CD4-positive, alpha-beta T cell (primary cell): Measurements from ENCODE around the gene FCHO2. TPM values are rescaled to one million over a fixed set of nuclear protein-coding genes. Genes with fewer than 3 reads are reported as not detected.

ENCODE experiments used
- ATAC-seq: fragments of 200-7000 bp; cut with Tn5 transposase; one replicate; pipeline ENCODE4 v1.10.0; 2022; ENCODE audit warnings: mild to moderate bottlenecking; ENCODE audit not compliant: poor library complexity
- CTCF ChIA-PET: fragments of 350-600 bp; sonication (Branson Sonifier 250); formaldehyde crosslinking; loops from one replicate; lab custom pipeline; 2021; ENCODE audit warnings: antibody characterized with exemption, inconsistent platforms; lab: Charles Lee
- POLR2A ChIA-PET: fragments of 350-600 bp; sonication (Branson Sonifier 250); formaldehyde crosslinking; loops from one replicate; lab custom pipeline; 2021; ENCODE audit warnings: antibody characterized with exemption, inconsistent platforms; lab: Charles Lee
- DNase-seq, 14 experiments: peaks; one replicate each; pipeline ENCODE4 v3.0.0-alpha.2; 2013 to 2020; ENCODE audit warnings: mixed read lengths in 2 of 14
- H3K27ac ChIP-seq, 2 donors: one replicate each; pipeline versions ENCODE4 v1.5.1 to v1.7.0; 2013; ENCODE audit warnings: low read length in 2 of 2, low read depth in 1 of 2, mild to moderate bottlenecking in 1 of 2
- H3K27me3 ChIP-seq, 2 experiments: 1 replicate in 1 of 2; 2 replicates in 1 of 2; pipeline versions ENCODE4 v1.6.1 to v1.7.0; 2013; ENCODE audit warnings: low read length in 2 of 2, control low read depth in 1 of 2, mild to moderate bottlenecking in 1 of 2, moderate library complexity in 1 of 2; ENCODE audit not compliant: insufficient read depth in 2 of 2, control insufficient read depth in 1 of 2
- H3K36me3 ChIP-seq: one replicate; pipeline ENCODE4 v1.6.1; 2013; ENCODE audit warnings: low read length, control low read depth; ENCODE audit not compliant: insufficient read depth
- H3K4me1 ChIP-seq: one replicate; pipeline ENCODE4 v1.6.1; 2013; ENCODE audit warnings: low read length, control low read depth; ENCODE audit not compliant: insufficient read depth
- H3K4me3 ChIP-seq: one replicate; pipeline ENCODE4 v1.5.1; 2013; ENCODE audit warnings: mild to moderate bottlenecking, low read length, moderate library complexity
- H3K9me3 ChIP-seq, 2 experiments: 1 replicate in 1 of 2; 2 replicates in 1 of 2; pipeline versions ENCODE4 v1.6.1 to v1.7.0; 2013; ENCODE audit warnings: low read length in 2 of 2, mild to moderate bottlenecking in 2 of 2, control low read depth in 1 of 2, moderate library complexity in 1 of 2; ENCODE audit not compliant: control insufficient read depth in 1 of 2, insufficient read depth in 1 of 2
- H3K27ac Mint-ChIP-seq: one replicate; pipeline ENCODE4 v1.8.0; 2020; ENCODE audit warnings: mixed read lengths
- H3K27me3 Mint-ChIP-seq: one replicate; pipeline ENCODE4 v1.8.0; 2021; ENCODE audit warnings: mixed read lengths
- H3K36me3 Mint-ChIP-seq: one replicate; pipeline ENCODE4 v1.8.0; 2021; ENCODE audit warnings: low read depth, mixed read lengths
- H3K4me1 Mint-ChIP-seq: one replicate; pipeline ENCODE4 v1.8.0; 2021; ENCODE audit warnings: low read depth, mixed read lengths
- H3K4me3 Mint-ChIP-seq: one replicate; pipeline ENCODE4 v1.8.0; 2020; ENCODE audit warnings: mild to moderate bottlenecking, mixed read lengths
- H3K9me3 Mint-ChIP-seq: one replicate; pipeline ENCODE4 v1.8.0; 2020; ENCODE audit warnings: mixed read lengths
- intact Hi-C, 2 experiments: fragments of 100-400 bp; cut with DNase I in 1 of 2; cut with micrococcal nuclease in 1 of 2; formaldehyde crosslinking; loops; one replicate each; pipeline versions ENCODE4 v1.15.1 to v1.9.0; 2023 to 2025; cut with DNase I, micrococcal nuclease
- total RNA-seq, 174 experiments: library from RNA in 2 of 174; stranded (reverse) in 2 of 174; gene quantifications; one replicate each; pipeline ENCODE4 v1.2.3 and lab custom pipeline; 2021 to 2026
- TF ChIP-seq, protein P1 (sequence below): fragments of 200-600 bp; IDR thresholded peaks from one replicate; pipeline ENCODE4 v1.8.0; 2022; ENCODE audit warnings: antibody characterized with exemption, mild to moderate bottlenecking

The FCHO2 gene
- total RNA-seq, 2 experiments from 2014 or later = 2.0 to 2.6 TPM

DNA sequence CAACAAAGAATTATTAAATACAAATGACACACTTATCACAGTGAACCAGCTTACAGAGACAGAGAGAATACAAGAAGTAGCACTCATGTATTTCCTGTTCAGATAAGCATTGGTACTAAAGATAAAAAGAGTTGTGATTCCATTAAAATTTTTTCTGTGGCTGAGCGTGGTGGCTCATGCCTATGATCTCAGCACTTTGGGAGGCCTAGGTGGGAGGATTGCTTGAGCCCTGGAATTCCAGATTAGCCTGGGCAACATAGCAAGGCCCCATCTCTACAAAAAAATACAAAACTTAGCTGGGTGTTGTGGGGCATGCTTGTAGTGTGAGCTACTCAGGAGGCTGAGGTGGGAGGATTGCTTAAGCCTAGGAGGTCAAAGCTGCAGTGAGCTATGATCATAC lies 32.9 kb downstream of the FCHO2 start:
- TF ChIP-seq, protein P1, sequence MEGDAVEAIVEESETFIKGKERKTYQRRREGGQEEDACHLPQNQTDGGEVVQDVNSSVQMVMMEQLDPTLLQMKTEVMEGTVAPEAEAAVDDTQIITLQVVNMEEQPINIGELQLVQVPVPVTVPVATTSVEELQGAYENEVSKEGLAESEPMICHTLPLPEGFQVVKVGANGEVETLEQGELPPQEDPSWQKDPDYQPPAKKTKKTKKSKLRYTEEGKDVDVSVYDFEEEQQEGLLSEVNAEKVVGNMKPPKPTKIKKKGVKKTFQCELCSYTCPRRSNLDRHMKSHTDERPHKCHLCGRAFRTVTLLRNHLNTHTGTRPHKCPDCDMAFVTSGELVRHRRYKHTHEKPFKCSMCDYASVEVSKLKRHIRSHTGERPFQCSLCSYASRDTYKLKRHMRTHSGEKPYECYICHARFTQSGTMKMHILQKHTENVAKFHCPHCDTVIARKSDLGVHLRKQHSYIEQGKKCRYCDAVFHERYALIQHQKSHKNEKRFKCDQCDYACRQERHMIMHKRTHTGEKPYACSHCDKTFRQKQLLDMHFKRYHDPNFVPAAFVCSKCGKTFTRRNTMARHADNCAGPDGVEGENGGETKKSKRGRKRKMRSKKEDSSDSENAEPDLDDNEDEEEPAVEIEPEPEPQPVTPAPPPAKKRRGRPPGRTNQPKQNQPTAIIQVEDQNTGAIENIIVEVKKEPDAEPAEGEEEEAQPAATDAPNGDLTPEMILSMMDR = no peak
- no peak overlapping the region for H3K4me3 Mint-ChIP-seq
- DNase-seq (no peak), ATAC-seq (no peak)
- Histone ChIP-seq H3K4me3 (no peak overlapping the region), H3K27ac (no peak overlapping the region), H3K4me1 (no peaks in the 10 kb centered on the region), H3K27me3 (peaks cover 0 to 5% of the 10 kb centered on the region in 2 experiments), H3K9me3 (no peaks in the 10 kb centered on the region), H3K36me3 (no peaks in the 10 kb centered on the region)
- no peaks in the 10 kb centered on the region for H3K4me1 Mint-ChIP-seq
- CTCF ChIA-PET = interaction anchor here (0.6 kb wide), 1 partner anchor 108 kb away, joined by 3 read pairs; no protein-coding TSS in a partner anchor
- peaks cover under 1% of the 10 kb centered on the region for H3K9me3 Mint-ChIP-seq
- H3K27me3 Mint-ChIP-seq = peaks cover 21% of the 10 kb centered on the region
- POLR2A ChIA-PET = no interaction called here
- no peak overlapping the region for H3K27ac Mint-ChIP-seq
- H3K36me3 Mint-ChIP-seq = peaks cover 5% of the 10 kb centered on the region
- intact Hi-C loops = no loop called here

DNA sequence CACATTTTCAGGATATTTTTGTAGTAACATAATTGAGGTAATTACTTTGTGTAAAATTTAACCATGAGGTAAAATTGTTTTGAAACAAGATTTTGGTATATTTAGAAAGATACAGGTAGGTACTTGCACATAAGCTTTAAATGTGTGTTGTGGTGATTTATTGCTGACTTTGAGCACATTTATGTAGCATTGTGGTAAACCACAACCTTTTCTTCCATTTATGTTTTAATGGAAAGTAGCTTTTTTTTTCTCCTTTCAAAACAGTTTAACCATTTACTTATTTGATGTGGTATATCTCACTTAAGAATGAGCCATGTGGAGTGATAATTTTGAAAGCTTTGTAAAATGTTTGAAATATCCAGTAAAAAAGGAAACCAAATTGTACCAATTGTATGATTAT lies 35.6 kb downstream of the FCHO2 start:
- no peak overlapping the region for H3K27ac ChIP-seq
- peaks cover 0 to 5% of the 10 kb centered on the region in 2 experiments for H3K27me3 ChIP-seq
- H3K9me3 ChIP-seq = peaks cover 0 to under 1% of the 10 kb centered on the region in 2 experiments
- intact Hi-C loops = no loop called here
- H3K4me1 Mint-ChIP-seq = no peaks in the 10 kb centered on the region
- DNase-seq (no peak), ATAC-seq (no peak)
- no peak overlapping the region for H3K4me3 ChIP-seq
- TF ChIP-seq, protein P1 = no peak
- H3K36me3 Mint-ChIP-seq = peaks cover 5% of the 10 kb centered on the region
- POLR2A ChIA-PET = no interaction called here
- H3K4me3 Mint-ChIP-seq = no peak overlapping the region
- peaks cover 5% of the 10 kb centered on the region for H3K27me3 Mint-ChIP-seq
- CTCF ChIA-PET = no interaction called here
- H3K4me1 ChIP-seq = no peaks in the 10 kb centered on the region
- H3K36me3 ChIP-seq = no peaks in the 10 kb centered on the region
- H3K27ac Mint-ChIP-seq = no peak overlapping the region
- peaks cover 4% of the 10 kb centered on the region for H3K9me3 Mint-ChIP-seq

DNA sequence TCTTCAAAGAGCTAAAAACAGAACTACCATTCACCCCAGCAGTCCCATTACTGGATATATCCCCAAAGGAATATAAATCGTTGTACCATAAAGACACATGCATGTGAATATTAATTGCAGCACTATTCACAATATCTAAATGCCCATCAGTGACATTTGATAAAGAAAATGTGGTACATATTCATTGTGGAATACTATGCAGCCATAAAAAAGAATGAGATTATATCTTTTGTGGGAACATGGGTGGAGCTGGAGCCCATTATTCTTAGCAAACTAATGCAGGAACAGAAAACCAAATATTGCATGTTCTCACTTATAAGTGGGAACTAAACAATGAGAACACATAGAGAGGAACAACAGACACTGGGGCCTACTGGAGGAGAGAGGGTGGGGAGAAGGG lies 38.7 kb downstream of the FCHO2 start:
- Histone ChIP-seq H3K27ac (no peak overlapping the region), H3K27me3 (peaks cover 0 to 5% of the 10 kb centered on the region in 2 experiments), H3K4me1 (no peaks in the 10 kb centered on the region), H3K9me3 (peaks cover 0 to 4% of the 10 kb centered on the region in 2 experiments), H3K36me3 (no peaks in the 10 kb centered on the region), H3K4me3 (no peak overlapping the region)
- ATAC-seq (no peak), DNase-seq (no peak)
- peaks cover 5% of the 10 kb centered on the region for H3K36me3 Mint-ChIP-seq
- ChIA-PET CTCF (no interaction called here), POLR2A (no interaction called here)
- H3K4me3 Mint-ChIP-seq = no peak overlapping the region
- TF ChIP-seq, protein P1 = no peak
- intact Hi-C loops = no loop called here
- H3K27me3 Mint-ChIP-seq = no peaks in the 10 kb centered on the region
- H3K27ac Mint-ChIP-seq = no peak overlapping the region
- H3K4me1 Mint-ChIP-seq = no peaks in the 10 kb centered on the region
- peaks cover 4% of the 10 kb centered on the region for H3K9me3 Mint-ChIP-seq
